GM12878 (cell line): Measurements from ENCODE around the gene CEACAM1.

Source experiments
- BCL11A ChIP-seq: IDR thresholded peaks from 2 replicates; pipeline ENCODE4 v1.6.1; 2011; ENCODE audit warnings: low read depth, low read length
- CBFB ChIP-seq: IDR thresholded peaks from 2 replicates; pipeline ENCODE4 v1.6.1; 2016; ENCODE audit warnings: antibody characterized with exemption, low read depth
- EZH2 ChIP-seq: IDR thresholded peaks from 2 replicates; pipeline ENCODE4 v1.6.1; 2012; ENCODE audit warnings: low read depth, mild to moderate bottlenecking, control low read depth, inconsistent platforms, low read length, borderline replicate concordance; ENCODE audit not compliant: control insufficient read depth
- MTA3 ChIP-seq: IDR thresholded peaks from 2 replicates; pipeline ENCODE4 v1.6.1; 2012; ENCODE audit warnings: low read length, inconsistent platforms, borderline replicate concordance
- POLR2AphosphoS2 ChIP-seq: IDR thresholded peaks from 2 replicates; pipeline ENCODE4 v1.6.1; 2011; ENCODE audit warnings: low read depth, mild to moderate bottlenecking, low read length, improper control_type of control experiment, moderate library complexity
- ZNF274 ChIP-seq: IDR thresholded peaks from one replicate; pipeline ENCODE4 v1.8.0; 2011; ENCODE audit not compliant: insufficient read length, insufficient read depth
- ZSCAN29 ChIP-seq: fragments of 450-650 bp; IDR thresholded peaks from 2 replicates; pipeline ENCODE4 v1.6.1; 2017; ENCODE audit warnings: mild to moderate bottlenecking, moderate library complexity

DNA sequence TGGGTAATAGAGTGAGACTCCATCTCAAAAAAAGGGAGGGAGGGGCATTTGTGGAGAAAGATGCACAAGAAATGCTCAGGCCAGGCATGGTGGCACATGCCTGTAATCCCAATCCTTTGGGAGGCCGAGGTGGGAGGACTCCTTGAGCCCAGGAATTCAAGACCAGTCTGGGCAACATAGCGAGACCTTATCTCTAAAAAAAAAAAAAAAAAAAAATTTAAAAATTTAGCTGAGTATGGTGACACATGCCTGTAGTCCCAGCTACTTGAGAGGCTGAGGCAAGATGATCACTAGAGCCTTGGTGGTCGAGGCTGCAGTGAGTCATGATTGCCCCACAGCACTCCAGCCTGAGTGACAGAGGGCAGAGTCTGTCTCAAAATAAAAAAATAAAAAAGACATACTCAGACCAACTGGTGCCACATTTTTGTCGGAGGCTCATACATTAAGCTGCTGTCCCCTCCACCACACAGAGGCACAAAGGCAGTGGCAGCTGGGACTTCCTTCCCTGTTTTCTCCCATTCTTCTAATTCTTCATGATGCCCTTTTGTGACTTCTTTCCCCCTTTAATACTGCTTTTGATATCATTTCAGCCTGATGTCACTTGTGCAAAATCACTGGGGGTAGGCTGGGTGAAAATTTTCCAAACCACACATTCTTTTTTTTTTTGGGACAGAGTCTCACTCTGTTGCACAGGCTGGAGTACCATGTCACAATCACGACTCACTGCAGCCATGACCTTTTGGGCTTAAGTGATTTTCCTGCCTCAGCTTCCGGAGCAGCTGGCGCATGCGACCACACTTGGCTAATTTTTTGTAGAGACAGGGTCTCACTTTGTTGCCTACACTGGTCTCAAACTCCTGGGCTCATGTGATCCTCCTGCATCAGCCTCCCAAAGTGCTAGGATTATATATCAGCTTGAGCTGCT lies 58.7 kb downstream of the CEACAM1 start:
- TF ChIP-seq EZH2 (no peak), ZSCAN29 (no peak), ZNF274 (no peak), CBFB (no peak), MTA3 (no peak), BCL11A (no peak), POLR2AphosphoS2 (no peak)
